ENCODE measurements around the gene PRL.

PRL gene

GRCh38 chr6:22296936-22297335 is at the start of gene PRL:
TSS of gene PRL (minus strand) at chr6:22297036. CDS start at chr6:22296982, 54 bp downstream.
- TF ChIP-seq GATA2 (IDR thresholded peaks at IDR 0.05; ENCODE audit: low read depth, low read length) (no peak), GATA3 (IDR thresholded peaks at IDR 0.05; ENCODE audit: low read depth, low read length) (no peak)

- TF ChIP-seq GATA3 (IDR thresholded peaks at IDR 0.05; ENCODE audit: low read depth, low read length) (no peak), GATA2 (IDR thresholded peaks at IDR 0.05; ENCODE audit: low read depth, low read length) (no peak)
Measured at GRCh38 chr6:22343864-22344263, 47.0 kb upstream of the PRL start.

GRCh38 chr6:22334778-22335177 is 37.9 kb upstream of the PRL start:
- no peak for TF ChIP-seq GATA2 (IDR thresholded peaks at IDR 0.05; ENCODE audit: low read depth, low read length)
- no peak for TF ChIP-seq GATA3 (IDR thresholded peaks at IDR 0.05; ENCODE audit: low read depth, low read length)

DNA sequence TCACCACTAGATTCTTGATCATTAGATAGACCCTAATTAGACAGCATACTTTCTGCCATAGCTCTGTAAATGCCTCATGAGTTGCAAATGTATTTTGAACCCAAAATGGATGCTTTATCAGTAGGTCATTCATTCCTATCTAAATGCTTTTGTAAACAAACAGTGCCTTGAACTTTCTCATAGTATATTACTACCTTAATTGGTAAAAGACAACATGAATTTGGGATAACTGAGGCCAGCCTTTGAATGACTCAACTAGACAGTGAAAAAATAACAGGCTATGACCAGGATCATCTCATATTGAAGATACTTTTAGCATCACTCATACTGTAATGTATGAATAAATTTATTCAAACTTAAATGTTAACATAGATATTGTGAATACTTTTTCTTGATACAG is 37.0 kb upstream of the PRL start:
- TF ChIP-seq GATA2 (IDR thresholded peaks at IDR 0.05; ENCODE audit: low read depth, low read length) (no peak), GATA3 (IDR thresholded peaks at IDR 0.05; ENCODE audit: low read depth, low read length) (no peak)

DNA sequence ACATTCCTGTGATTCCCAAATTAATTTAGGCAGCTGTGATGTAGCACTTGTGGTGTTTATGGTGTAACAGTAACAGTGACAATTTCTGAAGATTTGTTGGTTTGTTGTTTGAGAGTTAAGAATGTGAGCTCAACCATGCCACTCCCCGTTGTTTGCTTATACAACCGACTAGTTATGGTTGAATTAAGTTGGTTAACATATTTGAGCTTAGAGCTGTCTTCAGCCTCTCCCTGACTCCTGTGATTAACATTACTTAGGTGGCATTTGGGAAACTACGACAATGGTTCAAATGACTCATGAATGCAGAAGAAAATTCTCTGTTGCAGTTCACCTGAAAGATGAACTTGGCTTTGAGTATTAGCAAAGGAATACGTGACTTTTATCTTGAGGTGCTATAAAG is 35.9 kb upstream of the PRL start:
- no peak for TF ChIP-seq GATA3 (IDR thresholded peaks at IDR 0.05; ENCODE audit: low read depth, low read length)
- TF ChIP-seq GATA2 (IDR thresholded peaks at IDR 0.05; ENCODE audit: low read depth, low read length) = no peak

- no peak for TF ChIP-seq GATA2 (IDR thresholded peaks at IDR 0.05; ENCODE audit: low read depth, low read length)
- TF ChIP-seq GATA3 (IDR thresholded peaks at IDR 0.05; ENCODE audit: low read depth, low read length) = no peak
Measured at GRCh38 chr6:22332216-22332615, 35.4 kb upstream of the PRL start.

DNA sequence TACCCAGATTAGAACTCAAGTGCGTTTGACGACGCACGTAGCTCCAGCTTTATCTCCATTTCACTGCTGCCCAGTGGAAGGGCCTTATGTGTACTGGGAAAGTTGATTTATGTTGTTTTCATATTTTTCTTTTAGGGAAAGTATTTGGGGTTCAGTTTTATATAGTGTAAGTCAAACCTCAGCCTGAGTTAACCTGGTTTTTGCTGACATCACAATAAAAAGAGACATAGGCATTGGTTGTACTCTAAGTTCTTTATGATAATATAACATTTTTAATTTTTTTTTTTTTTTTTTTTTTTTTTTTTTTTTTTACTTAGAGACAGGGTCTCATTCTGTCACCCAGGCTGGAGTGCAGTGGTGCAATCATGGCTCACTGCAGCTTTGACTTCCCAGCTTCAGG is 34.1 kb upstream of the PRL start:
- TF ChIP-seq GATA2 (IDR thresholded peaks at IDR 0.05; ENCODE audit: low read depth, low read length) (no peak), GATA3 (IDR thresholded peaks at IDR 0.05; ENCODE audit: low read depth, low read length) (no peak)

GRCh38 chr6:22328474-22328873 is 31.6 kb upstream of the PRL start:
- TF ChIP-seq GATA3 (IDR thresholded peaks at IDR 0.05; ENCODE audit: low read depth, low read length) (no peak), GATA2 (IDR thresholded peaks at IDR 0.05; ENCODE audit: low read depth, low read length) (no peak)

- no peak for TF ChIP-seq GATA2 (IDR thresholded peaks at IDR 0.05; ENCODE audit: low read depth, low read length)
- TF ChIP-seq GATA3 (IDR thresholded peaks at IDR 0.05; ENCODE audit: low read depth, low read length) = no peak
Measured at GRCh38 chr6:22327881-22328280, 31.0 kb upstream of the PRL start.

DNA sequence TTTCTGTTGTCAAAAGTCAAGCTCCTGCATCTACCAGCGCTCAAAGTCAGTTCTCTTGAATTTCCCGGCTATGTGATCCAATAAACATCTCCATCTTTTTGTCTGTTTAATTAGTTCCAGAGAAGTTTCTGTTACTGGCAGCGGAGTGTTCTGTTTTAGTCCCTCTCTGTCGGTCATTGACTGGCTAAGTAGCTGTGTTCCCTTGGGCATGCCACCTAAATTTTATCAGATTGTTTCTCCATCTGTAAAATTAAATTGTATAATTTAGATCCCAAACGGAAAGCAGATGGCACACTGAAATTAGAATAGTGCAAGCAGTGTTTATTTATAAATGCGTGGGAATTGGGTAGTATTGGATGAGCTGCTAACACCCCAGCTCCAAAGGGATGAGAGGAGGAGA is 29.7 kb upstream of the PRL start:
- TF ChIP-seq GATA3 (IDR thresholded peaks at IDR 0.05; ENCODE audit: low read depth, low read length) = peak; percentile 82
- TF ChIP-seq GATA2 (IDR thresholded peaks at IDR 0.05; ENCODE audit: low read depth, low read length) = peak; percentile 76

DNA sequence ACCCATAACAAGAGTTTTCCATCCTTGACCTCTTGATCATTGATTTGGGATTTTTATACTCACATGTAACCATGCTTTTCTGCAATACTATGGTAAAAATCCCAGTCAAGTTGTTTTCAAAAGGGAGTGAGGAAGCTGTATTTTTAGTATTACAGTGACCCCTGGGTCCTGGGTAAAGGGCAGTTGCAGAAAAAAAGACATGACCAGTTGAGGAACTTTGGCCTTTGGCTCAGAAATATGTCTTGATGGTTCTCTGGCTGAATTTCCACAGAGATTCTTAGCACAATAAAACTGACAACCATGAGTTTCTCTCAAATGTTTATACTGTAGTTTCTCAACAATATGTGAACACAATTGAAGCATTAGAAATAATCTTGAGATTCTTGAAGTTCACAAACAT is 28.6 kb upstream of the PRL start:
- TF ChIP-seq GATA2 (IDR thresholded peaks at IDR 0.05; ENCODE audit: low read depth, low read length) (no peak), GATA3 (IDR thresholded peaks at IDR 0.05; ENCODE audit: low read depth, low read length) (no peak)

- TF ChIP-seq GATA3 (IDR thresholded peaks at IDR 0.05; ENCODE audit: low read depth, low read length) = no peak
- TF ChIP-seq GATA2 (IDR thresholded peaks at IDR 0.05; ENCODE audit: low read depth, low read length) = no peak
Measured at GRCh38 chr6:22323848-22324247, 27.0 kb upstream of the PRL start.

GRCh38 chr6:22322103-22323030 is 25.5 kb upstream of the PRL start:
- TF ChIP-seq GATA3 (IDR thresholded peaks at IDR 0.05; ENCODE audit: low read depth, low read length) = no peak
- TF ChIP-seq GATA2 (IDR thresholded peaks at IDR 0.05; ENCODE audit: low read depth, low read length) = no peak

- TF ChIP-seq GATA3 (IDR thresholded peaks at IDR 0.05; ENCODE audit: low read depth, low read length) (no peak), GATA2 (IDR thresholded peaks at IDR 0.05; ENCODE audit: low read depth, low read length) (no peak)
Measured at GRCh38 chr6:22320750-22321149, 23.9 kb upstream of the PRL start.

- TF ChIP-seq GATA3 (IDR thresholded peaks at IDR 0.05; ENCODE audit: low read depth, low read length) (no peak), GATA2 (IDR thresholded peaks at IDR 0.05; ENCODE audit: low read depth, low read length) (no peak)
Measured at GRCh38 chr6:22318404-22318803, 21.6 kb upstream of the PRL start.

Data from SH-SY5Y (cell line).